K562 (cell line): ENCODE data around the gene SP100. TPM values are rescaled to one million over a fixed set of nuclear protein-coding genes. Genes with fewer than 3 reads are reported as not detected.
A peak's percentile ranks its signal among the peaks of the same experiment; 100 is the strongest.

Experiments used
- ARID1B ChIP-seq: fragments of 450-650 bp; IDR thresholded peaks from 2 replicates; pipeline ENCODE4 v1.6.1; 2016; ENCODE audit warnings: antibody characterized with exemption, mild to moderate bottlenecking, inconsistent platforms
- DPF2 ChIP-seq: fragments of 450-650 bp; IDR thresholded peaks from 2 replicates; pipeline ENCODE4 v1.6.1; 2016
- GATAD2B ChIP-seq: fragments of 450-650 bp; IDR thresholded peaks from 2 replicates; pipeline ENCODE4 v1.6.1; 2017; ENCODE audit warnings: mild to moderate bottlenecking, borderline replicate concordance
- GTF2E2 ChIP-seq: fragments of 200-800 bp; sonication (Bioruptor generic); IDR thresholded peaks from 2 replicates; pipeline ENCODE4 v1.6.1; 2016; ENCODE audit warnings: missing genetic modification characterization, missing compliant biosample characterization
- HDAC3 ChIP-seq: fragments of 450-650 bp; IDR thresholded peaks from 2 replicates; pipeline ENCODE4 v1.6.1; 2018; ENCODE audit warnings: borderline replicate concordance, mild to moderate bottlenecking, moderate library complexity; ENCODE audit not compliant: partially characterized antibody
- HEY1 ChIP-seq: fragments of 250-450 bp; sonication (Bioruptor Pico); IDR thresholded peaks from 2 replicates; pipeline ENCODE4 v1.5.0; 2020; ENCODE audit warnings: mild to moderate bottlenecking, moderate library complexity, borderline replicate concordance
- JUND ChIP-seq, 2 experiments: IDR thresholded peaks; 2 replicates in 1 of 2; 3 replicates in 1 of 2; pipeline ENCODE4 v1.6.1; 2011; ENCODE audit warnings: borderline replicate concordance in 2 of 2, low read depth in 2 of 2, low read length in 2 of 2, improper control_type of control experiment in 1 of 2, missing biosample characterization in 1 of 2, missing genetic modification characterization in 1 of 2, missing genetic modification reagents in 1 of 2
- MAFG ChIP-seq: fragments of 450-650 bp; conservative IDR thresholded peaks from 2 replicates; pipeline ENCODE4 v1.6.1; 2016; ENCODE audit warnings: missing genetic modification characterization, missing compliant biosample characterization
- NELFE ChIP-seq: IDR thresholded peaks from 2 replicates; pipeline ENCODE4 v1.6.1; 2011; ENCODE audit warnings: mild to moderate bottlenecking; ENCODE audit not compliant: insufficient read depth, insufficient read length
- POLR2AphosphoS2 ChIP-seq: IDR thresholded peaks from 2 replicates; pipeline ENCODE4 v1.6.1; 2012; ENCODE audit warnings: low read length, improper control_type of control experiment
- SLC30A9 ChIP-seq: fragments of 250-450 bp; sonication (Bioruptor Pico); IDR thresholded peaks from 2 replicates; pipeline ENCODE4 v1.8.0; 2022; ENCODE audit warnings: mild to moderate bottlenecking, moderate library complexity
- SMAD2 ChIP-seq: fragments of 150-350 bp; IDR thresholded peaks from 2 replicates; pipeline ENCODE4 v1.6.1; 2014; ENCODE audit warnings: low read depth, mild to moderate bottlenecking, low read length
- SOX6 ChIP-seq: fragments of 450-650 bp; IDR thresholded peaks from 2 replicates; pipeline ENCODE4 v1.6.1; 2014; ENCODE audit warnings: mild to moderate bottlenecking
- SP2 ChIP-seq: IDR thresholded peaks from 2 replicates; pipeline ENCODE4 v1.6.1; 2011; ENCODE audit warnings: mild to moderate bottlenecking, low read depth, low read length, moderate library complexity; ENCODE audit not compliant: poor library complexity, severe bottlenecking; ENCODE audit errors: extremely low read depth
- SPI1 ChIP-seq: IDR thresholded peaks from 2 replicates; pipeline ENCODE4 v1.6.1; 2011; ENCODE audit warnings: low read depth, low read length, control low read depth, borderline replicate concordance
- THRAP3 ChIP-seq: fragments of 450-650 bp; IDR thresholded peaks from 2 replicates; pipeline ENCODE4 v1.6.1; 2016; ENCODE audit warnings: mild to moderate bottlenecking, inconsistent platforms, borderline replicate concordance
- ZNF146 ChIP-seq: IDR thresholded peaks from one replicate; pipeline ENCODE4 v1.6.1; 2018; ENCODE audit warnings: missing compliant biosample characterization; ENCODE audit not compliant: unreplicated experiment
- ZSCAN29 ChIP-seq: fragments of 450-650 bp; IDR thresholded peaks from 2 replicates; pipeline ENCODE4 v1.6.1; 2017
- polyA plus RNA-seq, 8 experiments: library from polyadenylated mRNA; depleted of rRNA in 4 of 8; stranded (reverse) in 5 of 8; unstranded in 3 of 8; fragments of >200 nt; fragmentation: Nextera tagmentation in 2 of 8; fragmentation: Illumina TruSeq in 1 of 8; extraction: Ambion mirVana in 2 of 8; extraction: Trizol in 1 of 8; gene quantifications; 2 replicates each; pipeline versions ENCODE4 v1.2.1 to v1.2.3, GENCODE V29; 2011 to 2014; ENCODE audit warnings: inconsistent platforms in 1 of 8, missing spikeins in 1 of 8
- total RNA-seq, 7 experiments: library from RNA; depleted of rRNA in 6 of 7; stranded (reverse); fragments of >200 nt in 6 of 7; fragmentation: Illumina TruSeq in 2 of 7; extraction: Trizol in 2 of 7; gene quantifications; 2 replicates each; pipeline versions ENCODE4 v1.2.1 to v1.2.3, GENCODE V29; 2011 to 2021; ENCODE audit warnings: low replicate concordance in 1 of 7
- TF ChIP-seq, protein P1 (sequence below): fragments of 250-450 bp; sonication (Bioruptor Pico); IDR thresholded peaks from 2 replicates; pipeline ENCODE4 v1.5.0; 2020; ENCODE audit warnings: mild to moderate bottlenecking
- TF ChIP-seq, protein P2 (sequence below): sonication (generic); formaldehyde crosslinking; IDR thresholded peaks from 2 replicates; pipeline ENCODE4 v1.8.1; 2022; ENCODE audit warnings: missing genetic modification reagents

SP100 gene
- total and polyA plus RNA-seq, 9 of the 15 experiments (the other 6 are each of a cell fraction or from before 2014, with no cell fraction given), result 19.2 to 39.2 (median 34.6) TPM

DNA sequence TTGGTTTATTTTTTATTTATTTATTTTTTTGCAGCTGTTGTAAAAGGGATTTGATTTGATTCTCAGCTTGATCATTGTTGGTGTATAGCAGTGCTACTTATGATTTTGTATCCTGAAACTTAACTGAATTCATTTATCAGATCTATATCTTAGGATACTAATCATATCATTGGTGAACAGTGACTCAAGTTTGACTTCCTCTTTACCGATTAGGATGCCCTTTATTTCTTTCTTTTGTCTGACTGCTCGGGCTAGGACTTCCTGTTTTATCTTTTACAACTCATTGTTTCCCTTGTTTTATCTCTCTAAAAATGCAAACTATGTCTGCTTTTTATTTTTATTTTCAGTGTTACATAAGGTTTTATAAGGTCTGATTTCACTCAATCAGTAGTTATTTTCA lies 23.6 kb downstream of the SP100 start (continued):
- TF ChIP-seq ZSCAN29 (no peak), HEY1 (no peak), MAFG (no peak), GTF2E2 (no peak), POLR2AphosphoS2 (no peak), HDAC3 (no peak), NELFE (no peak), SMAD2 (no peak), ZNF146 (CRISPR knock-in tag) (no peak), JUND (IDR thresholded peaks at IDR 0.05; ENCODE audit: borderline replicate concordance, low read depth, low read length) (no peak), JUND (tag; IDR thresholded peaks at IDR 0.05; ENCODE audit: borderline replicate concordance, low read depth, low read length) (0 out of 3 replicates have a peak, but pooled peaks have one; percentile 13), THRAP3 (no peak), SOX6 (peak; percentile 89), DPF2 (peak; percentile 41; the same call in 1 of the 2 replicates), GATAD2B (no peak), ARID1B (peak; percentile 55), SP2 (no peak), SLC30A9 (no peak), SPI1 (peak; percentile 86)
- TF ChIP-seq, protein P1, sequence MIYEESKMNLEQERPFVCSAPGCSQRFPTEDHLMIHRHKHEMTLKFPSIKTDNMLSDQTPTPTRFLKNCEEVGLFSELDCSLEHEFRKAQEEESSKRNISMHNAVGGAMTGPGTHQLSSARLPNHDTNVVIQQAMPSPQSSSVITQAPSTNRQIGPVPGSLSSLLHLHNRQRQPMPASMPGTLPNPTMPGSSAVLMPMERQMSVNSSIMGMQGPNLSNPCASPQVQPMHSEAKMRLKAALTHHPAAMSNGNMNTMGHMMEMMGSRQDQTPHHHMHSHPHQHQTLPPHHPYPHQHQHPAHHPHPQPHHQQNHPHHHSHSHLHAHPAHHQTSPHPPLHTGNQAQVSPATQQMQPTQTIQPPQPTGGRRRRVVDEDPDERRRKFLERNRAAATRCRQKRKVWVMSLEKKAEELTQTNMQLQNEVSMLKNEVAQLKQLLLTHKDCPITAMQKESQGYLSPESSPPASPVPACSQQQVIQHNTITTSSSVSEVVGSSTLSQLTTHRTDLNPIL (CRISPR knock-in tag), result no peak
- TF ChIP-seq, protein P2, sequence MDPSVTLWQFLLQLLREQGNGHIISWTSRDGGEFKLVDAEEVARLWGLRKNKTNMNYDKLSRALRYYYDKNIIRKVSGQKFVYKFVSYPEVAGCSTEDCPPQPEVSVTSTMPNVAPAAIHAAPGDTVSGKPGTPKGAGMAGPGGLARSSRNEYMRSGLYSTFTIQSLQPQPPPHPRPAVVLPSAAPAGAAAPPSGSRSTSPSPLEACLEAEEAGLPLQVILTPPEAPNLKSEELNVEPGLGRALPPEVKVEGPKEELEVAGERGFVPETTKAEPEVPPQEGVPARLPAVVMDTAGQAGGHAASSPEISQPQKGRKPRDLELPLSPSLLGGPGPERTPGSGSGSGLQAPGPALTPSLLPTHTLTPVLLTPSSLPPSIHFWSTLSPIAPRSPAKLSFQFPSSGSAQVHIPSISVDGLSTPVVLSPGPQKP (CRISPR knock-in tag), result no peak
- TF ChIP-seq, all 486 proteins: peak for 9
